HG02884 (cell line): ENCODE data around the gene NCCRP1.

ENCODE experiments used
- ATAC-seq: cut with Tn5 transposase; IDR thresholded peaks from one replicate; pipeline ENCODE4 v1.9.1; 2021; ENCODE audit warnings: mild to moderate bottlenecking, moderate library complexity; ENCODE audit not compliant: unreplicated experiment

NCCRP1 gene

DNA sequence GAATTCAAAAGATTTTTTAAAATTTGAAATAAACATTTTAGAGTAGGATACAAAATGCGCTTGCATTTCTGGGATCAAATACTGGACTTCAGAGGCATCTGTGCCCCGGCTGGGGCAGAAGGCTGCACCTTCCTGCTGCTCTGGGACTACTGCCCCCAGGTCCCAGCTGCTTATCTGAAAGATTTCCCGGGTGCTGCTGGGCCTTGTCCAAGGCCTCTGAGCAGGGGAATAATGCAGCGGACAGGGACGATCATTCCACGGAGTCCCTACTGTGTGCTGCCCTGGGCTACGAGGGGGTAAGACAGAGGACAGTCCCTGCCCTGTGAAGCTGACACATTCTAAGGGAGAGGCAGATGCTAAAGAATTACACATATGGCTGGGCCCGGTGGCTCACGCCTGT, 33.1 kb upstream of the NCCRP1 start:
- no peak for ATAC-seq

- ATAC-seq = no peak
These were observed 32.5 kb upstream of the NCCRP1 start for GRCh38 chr19:39164289-39164688.

DNA sequence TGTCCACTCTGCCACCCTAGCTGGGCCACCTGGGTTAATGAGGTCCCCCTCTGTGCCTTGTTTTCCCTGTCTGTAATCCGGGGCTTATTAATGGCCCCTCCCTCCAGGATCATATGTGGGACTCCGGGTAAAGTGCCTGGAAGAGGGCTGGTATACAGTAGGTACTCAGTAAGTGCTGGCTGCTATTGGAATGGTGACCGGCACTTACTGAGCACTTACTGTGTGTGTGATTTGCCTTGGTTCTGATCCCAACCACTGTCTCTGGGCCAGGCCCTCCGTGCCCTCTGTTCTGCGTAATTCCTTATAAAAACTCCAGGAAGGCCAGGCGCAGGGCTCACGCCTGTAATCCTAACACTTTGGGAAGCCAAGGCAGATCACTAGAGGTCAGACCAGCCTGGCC, 30.9 kb upstream of the NCCRP1 start:
- no peak for ATAC-seq

DNA sequence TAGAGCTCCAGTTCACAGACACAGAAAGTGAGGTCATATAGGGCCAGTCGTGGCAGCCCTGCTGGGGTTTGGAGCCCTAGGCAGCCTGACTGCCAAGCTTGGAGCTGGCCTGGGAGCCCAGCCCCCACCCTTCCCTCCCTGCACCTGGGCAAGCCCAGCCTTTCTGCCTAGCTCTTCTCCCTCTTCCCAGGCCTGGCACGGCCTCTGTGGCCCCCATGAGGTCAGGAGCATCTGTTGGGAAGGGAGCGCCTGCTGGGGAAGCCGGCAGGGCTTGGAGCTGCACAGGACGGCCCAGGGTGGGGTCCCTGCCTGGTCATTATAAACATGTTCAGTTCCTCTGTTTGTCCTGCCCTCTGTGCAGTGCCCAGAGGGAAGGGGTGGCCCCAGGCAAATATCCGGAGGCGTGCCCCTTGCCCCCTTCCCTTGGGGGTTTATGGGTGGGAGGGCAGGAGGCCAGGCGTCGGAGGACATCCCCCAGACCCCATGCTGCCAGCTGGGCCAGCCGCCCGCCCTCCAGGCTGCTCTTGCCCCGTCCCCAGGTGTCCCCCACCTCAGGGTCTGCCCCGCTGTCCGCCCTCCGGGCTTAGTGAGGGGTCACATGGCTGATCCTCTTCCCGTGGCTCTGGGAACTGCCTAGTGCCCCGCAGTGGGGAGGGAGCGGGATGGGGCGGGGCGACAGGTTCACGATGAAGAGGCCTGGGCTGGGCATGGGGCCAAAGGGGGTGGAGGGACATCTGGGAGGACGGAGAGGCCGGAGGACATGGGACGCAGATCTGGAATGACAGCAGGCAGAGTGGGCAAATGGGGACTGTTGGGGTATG, 30.0 kb upstream of the NCCRP1 start:
- no peak for ATAC-seq

DNA sequence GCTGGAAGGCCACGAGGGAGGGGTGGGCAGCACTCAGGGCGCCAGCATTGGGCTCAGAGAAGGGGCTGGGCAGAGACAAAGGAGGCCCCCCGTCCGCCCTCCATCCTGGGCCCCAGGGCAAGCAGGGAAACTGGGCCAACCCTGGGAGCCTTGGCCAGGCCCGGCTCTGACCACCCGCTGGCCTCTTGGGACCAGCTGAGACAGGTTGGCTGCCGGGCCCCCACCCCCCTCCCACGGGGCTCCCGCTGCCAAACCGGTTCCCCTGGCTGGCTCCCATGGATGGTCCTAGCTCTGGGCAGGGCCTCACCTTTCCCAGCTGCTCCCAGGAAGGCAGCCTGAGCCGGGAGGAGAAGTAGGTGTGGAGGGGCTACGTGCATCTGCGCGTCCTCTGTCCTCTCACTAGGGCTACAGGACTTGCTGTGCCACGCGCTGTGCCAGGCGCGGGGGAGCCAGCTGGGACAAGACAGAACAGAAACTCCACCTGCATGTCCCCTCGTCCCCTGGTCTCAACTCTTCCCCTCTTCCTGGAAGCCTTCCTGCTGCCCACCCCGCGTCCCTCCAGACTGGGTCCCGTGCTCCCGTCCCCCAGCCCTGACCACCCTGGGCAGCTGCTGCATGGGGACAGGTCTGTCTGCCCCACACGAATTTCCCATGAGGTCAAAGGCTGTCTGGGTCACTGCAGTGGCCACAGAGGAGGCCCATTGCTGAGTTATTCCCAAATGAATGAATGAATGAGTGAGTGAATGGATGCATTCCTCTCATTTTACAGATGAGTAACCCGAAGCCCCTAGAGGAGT, 29.1 kb upstream of the NCCRP1 start:
- no peak for ATAC-seq

GRCh38 chr19:39168258-39169142, 28.3 kb upstream of the NCCRP1 start:
- ATAC-seq = no peak

- ATAC-seq = no peak
These were observed 27.5 kb upstream of the NCCRP1 start for GRCh38 chr19:39169143-39169810.

- ATAC-seq = no peak
These were observed 26.2 kb upstream of the NCCRP1 start for GRCh38 chr19:39170386-39171231.

DNA sequence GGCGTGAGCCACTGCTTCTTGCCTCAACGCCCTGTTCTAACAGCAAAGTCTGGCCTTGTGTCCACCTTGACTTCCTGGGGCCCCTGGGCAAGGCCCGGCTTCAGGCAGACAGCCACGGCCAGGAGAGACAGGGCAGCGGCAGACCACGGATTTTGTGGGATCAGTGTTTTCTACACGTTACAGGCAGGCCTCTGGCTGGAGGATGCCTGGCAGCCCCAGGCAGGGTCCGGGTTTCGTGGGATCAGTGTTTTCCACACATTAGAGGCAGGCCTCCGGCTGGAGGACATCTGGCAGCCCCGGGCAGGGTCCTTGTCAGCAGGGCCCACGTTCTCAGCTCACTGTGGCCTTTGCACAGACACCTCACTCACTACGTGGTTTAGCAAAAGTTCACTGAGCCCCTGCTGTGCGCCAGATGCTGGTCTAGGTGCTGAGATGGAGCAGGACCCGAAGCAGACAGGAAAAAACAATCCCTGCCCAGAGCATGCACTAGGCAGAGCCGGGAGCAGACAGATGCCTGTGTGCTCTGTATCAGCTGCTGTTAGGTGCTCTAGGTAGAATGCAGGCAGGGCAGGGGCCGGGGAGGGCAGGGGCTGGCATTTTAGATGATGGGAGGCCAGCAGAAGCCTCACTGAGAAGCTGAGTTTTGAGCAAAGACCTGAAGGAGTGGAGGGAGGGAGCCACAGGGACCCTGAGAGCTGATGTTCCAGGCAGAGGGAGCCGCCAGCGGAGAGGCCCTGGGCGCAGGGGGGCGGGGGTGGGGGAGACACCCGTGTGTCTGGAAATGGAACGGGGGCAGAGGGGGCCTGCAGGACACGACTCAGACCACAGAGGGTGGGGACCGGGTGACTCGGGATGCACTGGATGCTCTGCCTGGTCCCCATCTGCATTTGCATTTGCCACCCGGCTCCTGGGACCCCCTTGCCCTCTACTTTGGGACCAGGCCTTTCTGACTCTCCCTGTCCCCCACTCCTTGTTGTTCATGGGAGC, 25.0 kb upstream of the NCCRP1 start:
- no peak for ATAC-seq

DNA sequence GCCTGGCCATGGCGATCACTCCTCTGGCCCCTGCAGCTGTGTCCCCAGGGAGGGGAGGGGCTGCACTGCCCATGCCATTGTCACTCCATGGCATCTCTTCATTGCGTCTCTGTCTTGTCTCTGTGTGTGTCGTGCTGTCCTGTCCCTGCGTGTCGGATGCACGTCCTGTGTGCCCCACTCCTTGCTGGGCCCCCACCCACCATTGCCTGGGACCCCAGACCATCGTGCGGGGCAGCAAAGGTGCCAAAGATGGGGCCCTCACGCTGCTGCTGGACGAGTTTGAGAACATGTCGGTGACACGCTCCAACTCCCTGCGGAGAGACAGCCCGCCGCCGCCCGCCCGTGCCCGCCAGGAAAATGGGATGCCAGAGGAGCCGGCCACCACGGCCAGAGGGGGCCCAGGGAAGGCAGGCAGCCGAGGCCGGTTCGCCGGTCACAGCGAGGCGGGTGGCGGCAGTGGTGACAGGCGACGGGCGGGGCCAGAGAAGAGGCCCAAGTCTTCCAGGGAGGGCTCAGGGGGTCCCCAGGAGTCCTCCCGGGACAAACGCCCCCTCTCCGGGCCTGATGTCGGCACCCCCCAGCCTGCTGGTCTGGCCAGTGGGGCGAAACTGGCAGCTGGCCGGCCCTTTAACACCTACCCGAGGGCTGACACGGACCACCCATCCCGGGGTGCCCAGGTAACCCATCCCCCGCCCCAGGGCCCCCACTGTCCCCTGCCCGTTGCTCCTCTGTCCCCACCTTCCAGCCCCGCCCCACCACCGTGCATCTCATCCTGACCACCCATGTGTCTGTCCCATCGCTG, 23.9 kb upstream of the NCCRP1 start:
- no peak for ATAC-seq

DNA sequence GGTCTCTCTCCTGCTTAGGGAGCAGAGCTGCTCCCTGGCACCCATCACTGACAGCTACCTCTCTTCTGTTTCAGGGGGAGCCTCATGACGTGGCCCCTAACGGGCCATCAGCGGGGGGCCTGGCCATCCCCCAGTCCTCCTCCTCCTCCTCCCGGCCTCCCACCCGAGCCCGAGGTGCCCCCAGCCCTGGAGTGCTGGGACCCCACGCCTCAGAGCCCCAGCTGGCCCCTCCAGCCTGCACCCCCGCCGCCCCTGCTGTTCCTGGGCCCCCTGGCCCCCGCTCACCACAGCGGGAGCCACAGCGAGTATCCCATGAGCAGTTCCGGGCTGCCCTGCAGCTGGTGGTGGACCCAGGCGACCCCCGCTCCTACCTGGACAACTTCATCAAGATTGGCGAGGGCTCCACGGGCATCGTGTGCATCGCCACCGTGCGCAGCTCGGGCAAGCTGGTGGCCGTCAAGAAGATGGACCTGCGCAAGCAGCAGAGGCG, 23.2 kb upstream of the NCCRP1 start:
- ATAC-seq = no peak

GRCh38 chr19:39174142-39174541, 22.6 kb upstream of the NCCRP1 start:
- ATAC-seq = no peak

GRCh38 chr19:39174558-39175544, 21.9 kb upstream of the NCCRP1 start:
- ATAC-seq = no peak

DNA sequence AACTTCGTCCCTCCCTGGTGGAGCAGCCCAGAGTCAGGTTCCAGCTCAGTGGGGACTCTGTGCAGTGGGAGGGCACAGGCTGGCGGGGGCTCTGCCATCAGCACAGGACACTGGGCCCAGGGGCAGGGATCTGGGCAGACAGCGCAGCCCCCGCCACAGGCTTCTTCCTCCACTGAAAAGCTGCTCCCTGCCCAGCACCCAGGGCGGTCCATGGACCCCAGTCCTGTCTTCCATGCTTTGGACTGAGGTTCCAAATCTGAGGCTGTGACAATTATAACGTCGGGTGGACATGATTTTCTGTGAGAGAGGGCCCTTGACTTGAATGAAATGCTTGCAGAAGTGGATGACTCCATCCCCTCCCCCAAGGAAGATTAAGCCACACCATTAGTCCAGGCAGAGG, 21.2 kb upstream of the NCCRP1 start:
- ATAC-seq = no peak

GRCh38 chr19:39177110-39177699, 19.6 kb upstream of the NCCRP1 start:
- no peak for ATAC-seq

GRCh38 chr19:39177736-39178135, 19.0 kb upstream of the NCCRP1 start:
- no peak for ATAC-seq
